ENCODE measurements around the gene MYO5B.

The MYO5B gene

GRCh38 chr18:49921318-49921985 is 273.5 kb downstream of the MYO5B start:
- in situ Hi-C loops (cut with HindIII; ENCODE audit: low sequenced_read_pairs): no loop called here
- TF ChIP-seq CTCF (IDR thresholded peaks at IDR 0.05; ENCODE audit: low read depth, low read length): no peak
- no peak overlapping the region for H3K4me3 ChIP-seq (ENCODE audit: low read depth, low read length)
- peak; percentile 23 for DNase-seq (ENCODE audit: low read depth, low spot score)

- TF ChIP-seq CTCF (IDR thresholded peaks at IDR 0.05; ENCODE audit: low read depth, low read length): no peak
- peak; percentile 55 for DNase-seq (ENCODE audit: low read depth, low spot score)
- no peak overlapping the region for H3K4me3 ChIP-seq (ENCODE audit: low read depth, low read length)
- in situ Hi-C loops (cut with HindIII; ENCODE audit: low sequenced_read_pairs): no loop called here
Observed at GRCh38 chr18:49920731-49921130, 274.2 kb downstream of the MYO5B start.

- no peak overlapping the region for H3K4me3 ChIP-seq (ENCODE audit: low read depth, low read length)
- no peak for DNase-seq (ENCODE audit: low read depth, low spot score)
- no peak for TF ChIP-seq CTCF (IDR thresholded peaks at IDR 0.05; ENCODE audit: low read depth, low read length)
- in situ Hi-C loops (cut with HindIII; ENCODE audit: low sequenced_read_pairs): no loop called here
Observed at GRCh38 chr18:49917742-49918141, 277.2 kb downstream of the MYO5B start.

- no peak for TF ChIP-seq CTCF (IDR thresholded peaks at IDR 0.05; ENCODE audit: low read depth, low read length)
- DNase-seq (ENCODE audit: low read depth, low spot score): no peak
- in situ Hi-C loops (cut with HindIII; ENCODE audit: low sequenced_read_pairs): no loop called here
- H3K4me3 ChIP-seq (ENCODE audit: low read depth, low read length): no peak overlapping the region
Observed at GRCh38 chr18:49915352-49915751, 279.6 kb downstream of the MYO5B start.

- in situ Hi-C loops (cut with HindIII; ENCODE audit: low sequenced_read_pairs): no loop called here
- TF ChIP-seq CTCF (IDR thresholded peaks at IDR 0.05; ENCODE audit: low read depth, low read length): no peak
- H3K4me3 ChIP-seq (ENCODE audit: low read depth, low read length): no peak overlapping the region
Observed at GRCh38 chr18:49913221-49913620, 281.7 kb downstream of the MYO5B start.

GRCh38 chr18:49911427-49911826 is 283.5 kb downstream of the MYO5B start:
- no peak for TF ChIP-seq CTCF (IDR thresholded peaks at IDR 0.05; ENCODE audit: low read depth, low read length)
- DNase-seq (ENCODE audit: low read depth, low spot score): no peak
- H3K4me3 ChIP-seq (ENCODE audit: low read depth, low read length): no peak overlapping the region
- in situ Hi-C loops (cut with HindIII; ENCODE audit: low sequenced_read_pairs): no loop called here

More at GRCh38 chr18:49913221-49913620, 281.7 kb downstream of the MYO5B start:
- no peak for DNase-seq (ENCODE audit: low read depth, low spot score)

Measured in astrocyte of the spinal cord (primary cell).